ENCODE data around the gene CCDC71L.
A peak's percentile ranks its signal among the peaks of the same experiment; 100 is the strongest.
"Not testable (repeated sequence)": the region's sequence is repeated elsewhere in the genome, so short reads cannot be mapped to it uniquely, and the experiment has no call there.

CCDC71L gene

DNA sequence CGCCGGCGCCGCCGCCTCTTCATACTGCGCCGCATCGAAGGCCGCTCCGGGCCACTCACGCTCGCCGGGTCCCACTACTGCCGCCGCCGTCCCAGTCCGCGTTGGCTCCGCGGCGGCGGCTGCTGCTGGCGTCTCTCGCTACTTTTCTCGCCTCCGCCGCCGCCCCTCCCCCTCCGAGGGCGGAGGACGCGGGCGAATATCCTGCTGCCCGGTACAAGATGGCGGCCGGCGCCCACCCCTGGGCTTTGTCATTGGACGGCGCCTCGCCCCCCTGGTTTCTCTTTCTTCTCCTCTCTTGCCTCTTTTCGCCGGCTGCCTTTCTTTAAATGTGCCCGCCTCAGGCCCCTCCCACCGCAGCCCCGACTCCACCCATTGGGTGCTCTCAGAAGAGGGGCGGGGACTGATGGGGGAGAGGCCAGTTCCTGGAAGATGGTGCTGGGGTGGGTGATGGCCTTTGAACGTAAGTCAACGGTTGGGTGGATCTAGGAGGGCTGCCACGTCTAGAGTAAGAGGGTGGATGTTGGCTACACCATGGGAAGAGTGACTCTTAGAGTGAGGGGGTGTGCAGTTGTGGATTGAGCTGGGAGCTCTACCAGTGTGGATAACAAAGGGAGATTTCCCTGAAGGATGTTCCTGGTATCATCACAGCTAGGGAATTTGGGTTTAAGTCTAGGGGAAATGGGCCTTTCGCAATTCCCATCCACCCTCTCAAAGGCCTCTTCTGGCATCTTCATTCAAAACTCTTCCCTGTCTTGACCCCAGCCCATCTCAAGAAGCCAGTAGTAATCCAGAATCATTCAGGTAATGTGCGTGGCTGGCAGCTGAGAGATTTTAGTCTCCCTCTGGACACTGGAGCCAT lies at the start of gene CCDC71L:
CCDC71L (minus strand) TSS at position 297 of the 859 bp plus-strand sequence; CDS start at position 35, 262 bp downstream.
- DNase-seq (ENCODE audit: low read depth in 2 of 2) = peak; percentile 91 to 94

GRCh38 chr7:106709604-106710003 lies 48.6 kb upstream of the CCDC71L start:
- DNase-seq (ENCODE audit: low read depth in 2 of 2) = not testable (repeated sequence)

DNA sequence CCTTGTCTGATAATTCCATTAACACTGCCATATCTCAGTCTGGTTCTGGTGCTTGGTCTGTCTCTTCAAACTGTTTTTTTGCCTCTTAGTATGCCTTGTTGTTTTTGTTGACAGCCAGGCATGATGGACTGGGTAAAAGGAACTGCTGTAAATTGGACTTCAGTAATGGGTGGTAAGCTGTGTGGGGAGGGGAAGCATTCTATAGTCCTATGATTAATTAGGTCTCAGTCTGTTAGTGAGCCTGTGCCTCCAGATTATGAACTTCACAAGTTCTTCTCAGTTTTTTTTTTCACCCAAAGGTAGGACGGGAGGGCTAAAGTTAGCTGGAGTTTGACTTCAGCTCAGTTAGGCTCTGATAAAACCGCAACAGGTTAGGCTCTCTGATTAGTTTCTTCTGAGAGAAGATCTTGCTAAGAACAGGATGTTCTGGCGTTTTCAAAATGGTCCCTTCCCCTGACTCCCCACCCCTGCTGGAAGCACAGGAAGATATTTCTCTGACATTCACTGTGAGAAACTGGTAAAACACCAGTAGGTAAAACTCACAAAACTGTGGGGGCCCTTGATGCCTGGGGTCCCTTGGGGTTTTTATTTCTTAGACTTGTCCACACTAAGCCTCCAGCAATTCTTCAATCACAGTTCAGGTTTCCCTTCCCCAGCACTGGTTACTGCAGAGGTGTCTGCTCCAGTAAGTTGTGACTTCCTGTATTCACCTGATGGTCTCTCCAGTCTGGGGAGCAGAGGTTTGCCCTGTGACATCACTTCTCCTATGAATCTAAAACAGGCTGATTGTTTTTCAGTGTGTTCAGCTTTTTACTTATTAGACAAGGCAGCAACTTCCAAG lies 43.3 kb upstream of the CCDC71L start:
- no peak for DNase-seq (ENCODE audit: low read depth in 2 of 2)

DNA sequence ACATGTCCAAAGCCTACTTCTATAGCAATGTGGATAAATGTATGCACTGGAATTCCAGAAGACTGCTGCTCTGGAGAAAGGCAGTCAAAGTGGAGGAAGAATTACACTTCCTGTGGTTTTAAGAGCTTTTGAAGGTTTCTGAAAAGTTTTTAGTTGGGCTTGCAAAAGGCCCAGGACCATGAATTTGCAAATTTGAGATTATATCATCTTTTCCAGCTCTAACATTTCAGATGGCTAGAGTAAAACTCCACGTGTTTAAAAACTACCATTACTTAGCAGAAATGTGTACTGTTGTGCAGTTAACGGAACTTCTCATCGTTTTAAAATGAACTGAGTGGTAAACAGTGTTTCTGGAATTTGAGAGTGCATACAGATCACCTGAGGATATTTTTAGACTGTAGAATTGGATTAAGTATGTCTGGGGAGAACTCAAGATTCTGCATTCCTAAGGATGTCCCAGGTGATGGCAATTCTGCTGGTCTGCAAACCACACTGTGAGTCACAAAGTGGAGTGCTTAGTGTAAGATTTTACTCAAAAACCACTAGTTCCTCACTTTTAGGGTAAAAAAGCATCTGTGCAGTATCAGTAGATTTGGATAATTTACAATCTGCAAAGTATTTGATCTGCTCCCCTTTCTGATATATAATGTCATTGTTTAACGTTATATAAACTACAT lies 32.9 kb upstream of the CCDC71L start:
- no peak for DNase-seq (ENCODE audit: low read depth in 2 of 2)

DNA sequence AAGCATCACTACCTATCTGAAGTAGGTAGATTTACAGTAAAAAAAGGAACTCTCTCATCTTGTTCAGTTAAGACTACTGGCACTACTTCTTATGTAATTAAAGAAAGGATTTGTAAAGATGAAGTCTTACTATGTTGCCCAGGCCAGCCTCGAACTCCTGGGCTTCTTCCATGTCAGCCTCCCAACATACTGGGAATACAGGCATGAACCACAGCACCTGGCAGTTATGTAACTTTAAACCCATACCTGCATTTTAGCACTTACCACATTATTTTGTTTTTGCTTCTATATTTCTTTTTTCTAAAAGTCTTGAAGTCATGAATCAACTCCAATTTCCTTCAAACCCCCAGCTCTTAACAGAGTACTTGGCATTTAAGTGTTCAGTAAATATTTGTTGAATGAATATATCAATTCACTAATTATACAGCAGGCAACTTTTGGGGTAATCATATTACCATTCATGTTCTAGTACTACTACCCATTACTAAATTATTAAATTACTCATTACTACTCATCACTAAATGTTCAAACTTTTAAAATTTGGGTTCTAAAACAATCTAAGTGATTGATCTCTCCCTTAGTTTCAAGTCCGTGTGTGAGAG lies 31.6 kb upstream of the CCDC71L start:
- no peak for DNase-seq (ENCODE audit: low read depth in 2 of 2)

GRCh38 chr7:106688161-106688560 lies 27.2 kb upstream of the CCDC71L start:
- not testable (repeated sequence) for DNase-seq (ENCODE audit: low read depth in 2 of 2)

DNA sequence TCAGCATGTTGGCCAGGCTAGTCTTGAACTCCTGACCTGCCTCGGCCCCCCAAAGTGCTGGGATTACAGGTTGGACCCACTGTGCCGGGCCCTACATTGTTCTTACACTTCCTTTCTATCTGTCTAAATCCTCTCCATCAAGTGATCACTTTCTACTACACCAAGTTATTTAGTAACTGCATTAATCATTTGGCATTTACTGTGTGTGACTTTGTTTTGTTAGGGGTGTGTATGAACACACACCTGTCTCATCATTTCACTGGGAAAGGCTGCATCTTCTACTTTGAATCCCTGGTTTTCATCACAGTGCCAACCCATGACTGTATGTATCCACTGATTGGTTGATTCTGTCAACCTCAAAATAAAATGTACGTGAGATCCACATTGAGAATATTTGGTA lies 23.0 kb upstream of the CCDC71L start:
- DNase-seq (ENCODE audit: low read depth in 2 of 2) = no peak

DNA sequence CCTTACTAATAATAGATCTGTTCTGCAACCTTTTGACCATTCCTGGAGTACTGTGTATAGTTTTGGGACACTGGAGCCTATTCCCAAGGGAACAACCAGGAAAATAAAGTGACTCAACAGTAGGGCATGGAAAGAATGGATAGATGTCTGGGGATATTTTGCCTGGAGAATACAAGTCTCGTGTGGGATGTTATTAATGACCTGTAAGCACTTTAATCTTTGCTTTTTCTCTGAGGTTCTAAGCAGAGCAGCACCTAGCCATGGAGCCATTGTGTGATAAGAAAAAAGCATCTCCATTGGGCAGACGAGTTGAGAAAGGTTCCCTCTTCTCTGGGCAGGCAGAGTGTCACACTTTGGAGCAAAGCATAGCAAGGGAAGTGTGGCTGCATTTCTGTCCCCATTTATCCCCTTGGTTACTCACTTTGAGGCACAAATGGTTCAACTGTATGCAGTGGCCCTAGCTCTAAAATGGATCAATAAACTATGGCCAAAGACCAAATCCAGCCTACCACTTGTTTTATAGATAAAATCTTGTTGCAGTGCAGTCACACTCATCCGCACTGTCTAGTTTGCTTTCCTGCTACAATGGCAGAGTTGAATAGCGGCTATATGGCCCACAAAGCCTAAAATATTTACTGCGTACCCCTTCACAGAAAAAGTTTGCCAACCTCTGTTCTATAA lies 21.0 kb upstream of the CCDC71L start:
- no peak for DNase-seq (ENCODE audit: low read depth in 2 of 2)

DNA sequence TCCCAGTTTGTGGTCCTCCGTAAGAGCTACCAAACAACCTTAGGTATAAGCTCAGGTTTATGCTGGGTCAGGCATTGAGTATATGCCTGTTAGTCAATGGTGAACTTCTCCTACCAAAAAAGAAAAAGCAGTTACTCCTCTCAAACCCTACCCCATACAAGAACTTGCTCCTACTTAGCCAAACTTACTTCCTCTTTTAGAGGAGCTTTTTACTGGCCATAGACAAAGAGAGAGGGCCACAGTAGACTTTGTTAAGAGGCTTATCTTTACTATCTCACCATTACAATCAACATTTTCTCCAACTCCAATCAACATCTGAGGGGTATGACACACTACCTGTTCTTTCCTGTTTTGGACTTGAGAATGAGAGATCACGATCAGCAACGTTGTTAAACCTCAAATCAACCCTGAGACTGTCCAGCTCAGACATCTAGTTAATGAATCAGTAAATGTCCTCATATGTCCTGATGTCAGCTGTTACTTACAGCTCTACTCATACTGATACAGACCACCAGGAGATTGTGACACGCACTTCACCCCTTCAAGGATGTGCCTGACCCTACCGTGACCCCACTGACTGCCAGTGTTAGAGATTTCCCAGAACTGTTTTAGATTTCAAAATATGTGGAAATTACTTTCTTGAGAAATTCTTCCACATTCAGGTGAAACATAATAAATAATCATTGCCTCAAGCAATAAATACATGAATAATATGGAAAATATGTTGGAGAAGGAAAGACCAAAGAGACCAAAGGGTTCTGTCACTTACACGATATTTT lies 18.4 kb upstream of the CCDC71L start:
- no peak for DNase-seq (ENCODE audit: low read depth in 2 of 2)

- no peak for DNase-seq (ENCODE audit: low read depth in 2 of 2)
Observed at GRCh38 chr7:106678795-106679152, 17.8 kb upstream of the CCDC71L start.

- not testable (repeated sequence) for DNase-seq (ENCODE audit: low read depth in 2 of 2)
Observed at GRCh38 chr7:106676506-106676905, 15.5 kb upstream of the CCDC71L start.

- DNase-seq (ENCODE audit: low read depth in 2 of 2) = not testable (repeated sequence)
Observed at GRCh38 chr7:106673688-106674087, 12.7 kb upstream of the CCDC71L start.

GRCh38 chr7:106671930-106672329 lies 11.0 kb upstream of the CCDC71L start:
- DNase-seq (ENCODE audit: low read depth in 2 of 2) = not testable (repeated sequence)

DNA sequence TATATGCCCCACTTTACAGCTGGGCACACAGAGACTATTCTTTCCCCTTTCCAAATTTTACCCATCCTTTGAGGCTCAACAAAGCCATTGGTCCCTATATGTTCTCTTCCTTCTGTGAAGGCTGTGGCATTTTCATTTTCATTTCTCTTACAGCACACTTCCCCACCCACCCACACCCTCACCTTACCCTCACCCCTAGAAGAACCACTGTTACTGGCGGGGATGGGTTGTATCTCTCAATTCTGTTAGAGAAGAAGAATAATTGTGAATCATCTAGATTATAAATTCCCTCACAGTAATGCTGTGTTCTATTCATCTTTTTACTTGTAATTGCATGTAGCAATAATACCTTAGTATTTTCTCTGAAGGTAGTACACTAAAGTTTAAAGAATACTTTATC lies 10.2 kb upstream of the CCDC71L start:
- no peak for DNase-seq (ENCODE audit: low read depth in 2 of 2)

- no peak for DNase-seq (ENCODE audit: low read depth in 2 of 2)
Observed at GRCh38 chr7:106668861-106669524, 8.0 kb upstream of the CCDC71L start.

- DNase-seq (ENCODE audit: low read depth in 2 of 2) = no peak
Observed at GRCh38 chr7:106666353-106666752, 5.4 kb upstream of the CCDC71L start.

DNA sequence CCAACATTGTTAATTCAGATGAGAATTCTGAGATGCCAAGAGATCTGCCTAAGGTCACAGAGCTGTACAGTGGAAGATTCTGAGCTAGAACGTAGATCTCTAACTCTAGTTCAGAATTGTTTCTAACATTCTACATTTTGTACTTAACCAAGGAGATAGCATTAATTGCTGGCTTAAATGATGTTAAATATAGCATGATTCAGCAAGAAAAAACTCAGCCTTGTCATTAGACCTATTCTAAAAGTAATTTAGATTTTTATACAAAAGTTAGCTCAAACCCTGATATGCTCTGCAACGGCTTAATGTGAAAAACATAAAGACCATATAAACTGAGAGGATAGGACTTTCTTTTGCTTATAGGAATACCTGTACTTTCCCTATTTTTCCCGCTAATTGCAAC lies 3.4 kb upstream of the CCDC71L start:
- no peak for DNase-seq (ENCODE audit: low read depth in 2 of 2)

DNA sequence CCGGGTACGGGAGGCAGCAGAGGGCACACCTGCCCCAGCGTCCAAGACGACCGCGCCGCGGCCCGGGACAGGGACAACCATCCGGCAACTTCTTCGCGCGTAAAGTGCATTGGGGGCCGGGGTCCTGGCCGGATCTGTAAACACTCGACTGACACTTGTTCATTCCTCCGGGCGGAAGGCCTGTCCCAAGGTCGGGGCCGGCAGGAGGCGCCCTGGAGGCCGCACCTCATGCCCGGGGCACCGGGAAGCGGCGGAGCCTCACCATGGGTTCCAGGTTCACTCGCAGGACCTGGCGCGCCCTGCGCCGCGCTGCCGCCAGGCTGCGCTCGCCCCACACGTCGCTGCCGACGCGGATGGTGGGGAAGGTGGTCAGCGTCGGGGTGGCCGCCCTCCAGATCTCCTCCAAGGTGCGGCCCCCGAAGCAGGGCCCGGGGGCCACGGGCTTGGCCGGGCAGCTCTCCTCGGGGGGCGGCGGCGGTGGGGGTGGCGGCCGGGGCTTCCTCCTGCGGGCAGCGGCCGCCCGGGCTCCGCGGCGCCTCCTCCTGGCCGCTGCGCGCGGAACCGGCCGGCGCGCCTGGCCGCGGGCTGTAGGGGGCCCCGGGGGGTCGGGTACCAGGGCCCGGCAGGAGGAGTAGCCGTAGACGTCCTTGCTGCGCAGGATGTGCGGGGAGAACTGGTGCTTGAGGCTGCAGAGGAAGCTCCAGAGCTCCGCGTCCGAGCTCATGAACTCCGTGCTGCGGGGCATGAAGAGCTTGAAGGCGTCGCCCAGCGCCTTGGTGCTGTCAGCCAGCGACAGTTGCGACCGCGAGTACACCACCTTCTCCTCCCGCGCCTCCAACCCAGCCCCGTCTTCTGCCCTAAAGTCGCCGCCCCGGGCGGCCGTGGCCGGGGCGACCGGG lies 746 bp downstream of the CCDC71L start:
- peak; percentile 79 to 84 for DNase-seq (ENCODE audit: low read depth in 2 of 2)

Measured in stimulated activated CD4-positive, alpha-beta T cell treated with anti-CD3 and anti-CD28 coated beads, Interleukin-15, amount 100 ng/mL, for 48 hours (primary cell).